Measurements from ENCODE around the gene ATP6V0A4. TPM values are rescaled to one million over a fixed set of nuclear protein-coding genes. Genes with fewer than 3 reads are reported as not detected.

ATP6V0A4 gene
- total RNA-seq, 1 experiment from 2014 or later: not detected

- H2AFZ ChIP-seq (ENCODE audit: low read depth, low read length, poor library complexity, severe bottlenecking): no peak overlapping the region
- no peaks in the 10 kb centered on the region for H3K79me2 ChIP-seq (ENCODE audit: insufficient read depth, low read length)
- H3K9me3 ChIP-seq (ENCODE audit: control insufficient read depth in 1 of 2, insufficient read depth in 1 of 2, low read depth in 1 of 2, low read length in 2 of 2): no peaks in the 10 kb centered on the region
- ATAC-seq (no peak), DNase-seq (ENCODE audit: low read depth, low spot score) (no peak)
- no peak overlapping the region for H3K27ac ChIP-seq (ENCODE audit: low read depth, low read length)
- TF ChIP-seq TCF7L2 (IDR thresholded peaks at IDR 0.05; ENCODE audit: borderline replicate concordance, extremely low read depth, insufficient read depth, insufficient read length) (no peak), ZNF274 (IDR thresholded peaks at IDR 0.05; ENCODE audit: low read depth, low read length) (no peak), CEBPB (IDR thresholded peaks at IDR 0.05; ENCODE audit: low read depth) (no peak), SP1 (IDR thresholded peaks at IDR 0.05; ENCODE audit: low read depth) (no peak)
- POLR2A ChIA-PET: no interaction called here
- H3K27me3 ChIP-seq (ENCODE audit: insufficient read depth, low read length): no peaks in the 10 kb centered on the region
- no peaks in the 10 kb centered on the region for H4K20me1 ChIP-seq (ENCODE audit: insufficient read depth)
- H3K9me2 ChIP-seq (ENCODE audit: insufficient read depth): no peaks in the 10 kb centered on the region
- intact Hi-C loops (cut with micrococcal nuclease): no loop called here
- peaks cover 0 to 6% of the 10 kb centered on the region in 2 experiments; a peak in 2 of 4 replicates for H3K4me1 ChIP-seq (ENCODE audit: control insufficient read depth in 1 of 2, insufficient read depth in 2 of 2, low read length in 2 of 2)
- RAD21 ChIA-PET (ENCODE audit: low non-redundant PET in 1 of 2, low total read pairs in 2 of 2, uncharacterized antibody in 2 of 2, unreplicated experiment in 2 of 2): no interaction called here
- CTCF ChIA-PET: interaction anchor here (1.2 kb wide), 1 partner anchor 41 kb away, joined by 3 read pairs; no protein-coding TSS in a partner anchor
- H3K9ac ChIP-seq (ENCODE audit: low read length): no peak overlapping the region
- no TSS peak for BruUV-seq (replicated peaks)
- no peak overlapping the region for H3K4me3 ChIP-seq (replicated peaks in 1 of 2; ENCODE audit: low read depth in 1 of 2, low read length in 2 of 2)
- no peak overlapping the region for H3K4me2 ChIP-seq (ENCODE audit: low read length)
- no peaks in the 10 kb centered on the region for H3K36me3 ChIP-seq (ENCODE audit: control insufficient read depth in 1 of 2, insufficient read depth in 2 of 2, low read length in 2 of 2)
These were observed 47.7 kb upstream of the ATP6V0A4 start for GRCh38 chr7:138845711-138846110.

- Histone ChIP-seq H3K27me3 (ENCODE audit: insufficient read depth, low read length) (no peaks in the 10 kb centered on the region), H3K9me2 (ENCODE audit: insufficient read depth) (no peaks in the 10 kb centered on the region), H3K27ac (ENCODE audit: low read depth, low read length) (no peak overlapping the region), H4K20me1 (ENCODE audit: insufficient read depth) (no peaks in the 10 kb centered on the region), H3K4me1 (ENCODE audit: control insufficient read depth in 1 of 2, insufficient read depth in 2 of 2, low read length in 2 of 2) (peaks cover 0 to 6% of the 10 kb centered on the region in 2 experiments; a peak in 2 of 4 replicates), H3K9ac (ENCODE audit: low read length) (no peak overlapping the region), H2AFZ (ENCODE audit: low read depth, low read length, poor library complexity, severe bottlenecking) (no peak overlapping the region), H3K4me2 (ENCODE audit: low read length) (no peak overlapping the region), H3K36me3 (ENCODE audit: control insufficient read depth in 1 of 2, insufficient read depth in 2 of 2, low read length in 2 of 2) (0 out of 4 replicates have a peak, but pooled peaks cover 0 to 3% of the 10 kb centered on the region in 2 experiments), H3K79me2 (ENCODE audit: insufficient read depth, low read length) (no peaks in the 10 kb centered on the region), H3K9me3 (ENCODE audit: control insufficient read depth in 1 of 2, insufficient read depth in 1 of 2, low read depth in 1 of 2, low read length in 2 of 2) (no peaks in the 10 kb centered on the region), H3K4me3 (replicated peaks in 1 of 2; ENCODE audit: low read depth in 1 of 2, low read length in 2 of 2) (no peak overlapping the region)
- TF ChIP-seq ELF1 (IDR thresholded peaks at IDR 0.05; ENCODE audit: borderline replicate concordance, low read depth) (no peak), TCF7L2 (IDR thresholded peaks at IDR 0.05; ENCODE audit: borderline replicate concordance, extremely low read depth, insufficient read depth, insufficient read length) (no peak), YY1 (IDR thresholded peaks at IDR 0.05; ENCODE audit: extremely low read depth, insufficient replicate concordance, low read depth, low read length) (no peak), ATF3 (IDR thresholded peaks at IDR 0.05) (no peak), POLR2A (IDR thresholded peaks at IDR 0.05; ENCODE audit: borderline replicate concordance, extremely low read depth, insufficient read depth, insufficient read length) (no peak), JUND (IDR thresholded peaks at IDR 0.05) (no peak), EGR1 (IDR thresholded peaks at IDR 0.05; ENCODE audit: low read depth) (no peak), ZFX (IDR thresholded peaks at IDR 0.05) (no peak)
- POLR2A ChIA-PET: no interaction called here
- ATAC-seq (no peak), DNase-seq (ENCODE audit: low read depth, low spot score) (no peak)
- intact Hi-C loops (cut with micrococcal nuclease): no loop called here
- no TSS peak for BruUV-seq (replicated peaks)
- CTCF ChIA-PET: no interaction called here
- RAD21 ChIA-PET (ENCODE audit: low non-redundant PET in 1 of 2, low total read pairs in 2 of 2, uncharacterized antibody in 2 of 2, unreplicated experiment in 2 of 2): no interaction called here
These were observed 45.9 kb upstream of the ATP6V0A4 start for GRCh38 chr7:138843632-138844580.
